HG03520 (cell line): ENCODE measurements around the gene PRKG1.
A peak's percentile ranks its signal among the peaks of the same experiment; 100 is the strongest.

Experiments used
- ATAC-seq: cut with Tn5 transposase; IDR thresholded peaks from one replicate; pipeline ENCODE4 v1.9.1; 2021; ENCODE audit warnings: mild to moderate bottlenecking, moderate library complexity; ENCODE audit not compliant: unreplicated experiment

PRKG1 gene

GRCh38 chr10:51838471-51838870 is 764.2 kb downstream of the PRKG1 start:
- ATAC-seq, result no peak

- no peak for ATAC-seq
Observed at GRCh38 chr10:51843966-51844365, 769.7 kb downstream of the PRKG1 start.

- no peak for ATAC-seq
Observed at GRCh38 chr10:51846856-51847506, 772.7 kb downstream of the PRKG1 start.

- ATAC-seq, result no peak
Observed at GRCh38 chr10:51852297-51852696, 778.0 kb downstream of the PRKG1 start.

GRCh38 chr10:51857305-51857704 is 783.0 kb downstream of the PRKG1 start:
- no peak for ATAC-seq

- peak; percentile 60 for ATAC-seq
Observed at GRCh38 chr10:51860257-51860656, 786.0 kb downstream of the PRKG1 start.

GRCh38 chr10:51861051-51861450 is 786.8 kb downstream of the PRKG1 start:
- no peak for ATAC-seq

- no peak for ATAC-seq
Observed at GRCh38 chr10:51861731-51862130, 787.4 kb downstream of the PRKG1 start.

- ATAC-seq, result no peak
Observed at GRCh38 chr10:51862149-51862548, 787.9 kb downstream of the PRKG1 start.

GRCh38 chr10:51867956-51868355 is 793.7 kb downstream of the PRKG1 start:
- ATAC-seq, result no peak

GRCh38 chr10:51874131-51874530 is 799.8 kb downstream of the PRKG1 start:
- ATAC-seq, result no peak

- no peak for ATAC-seq
Observed at GRCh38 chr10:51875610-51876009, 801.3 kb downstream of the PRKG1 start.

GRCh38 chr10:51876503-51876902 is 802.2 kb downstream of the PRKG1 start:
- no peak for ATAC-seq

GRCh38 chr10:51876979-51877378 is 802.7 kb downstream of the PRKG1 start:
- ATAC-seq, result no peak

- no peak for ATAC-seq
Observed at GRCh38 chr10:51877636-51878035, 803.3 kb downstream of the PRKG1 start.

GRCh38 chr10:51878695-51879094 is 804.4 kb downstream of the PRKG1 start:
- ATAC-seq, result no peak

- peak; percentile 91 for ATAC-seq
Observed at GRCh38 chr10:51879238-51879637, 805.0 kb downstream of the PRKG1 start.

GRCh38 chr10:51881213-51881612 is 806.9 kb downstream of the PRKG1 start:
- no peak for ATAC-seq

GRCh38 chr10:51886438-51887068 is 812.3 kb downstream of the PRKG1 start:
- no peak for ATAC-seq

GRCh38 chr10:51888263-51888662 is 814.0 kb downstream of the PRKG1 start:
- ATAC-seq, result no peak

- ATAC-seq, result no peak
Observed at GRCh38 chr10:51892313-51892712, 818.0 kb downstream of the PRKG1 start.

GRCh38 chr10:51892965-51893658 is 818.8 kb downstream of the PRKG1 start:
- ATAC-seq, result peak; percentile 87
